MM.1S (cell line): ENCODE data around the gene CHCHD3.

Experiments
- DNase-seq: peaks from one replicate; pipeline ENCODE4 v3.0.0-alpha.2; 2015
- H2AFZ ChIP-seq: fragments of 300-600 bp; sonication (generic); 2 replicates; pipeline ENCODE4 v1.6.0; 2016; ENCODE audit warnings: antibody characterized with exemption, low read length
- H3F3A ChIP-seq: fragments of 300-600 bp; sonication (generic); 2 replicates; pipeline ENCODE4 v1.6.1; 2016; ENCODE audit warnings: mild to moderate bottlenecking, antibody characterized with exemption, low read length, moderate library complexity, mixed read lengths; ENCODE audit not compliant: insufficient read depth
- H3K27ac ChIP-seq: fragments of 300-600 bp; sonication (generic); 2 replicates; pipeline ENCODE4 v1.5.1; 2016; ENCODE audit warnings: mild to moderate bottlenecking, low read length
- H3K27me3 ChIP-seq: fragments of 300-600 bp; sonication (generic); replicated peaks from 2 replicates; pipeline ENCODE4 v1.6.0; 2016; ENCODE audit warnings: low read length; ENCODE audit not compliant: insufficient read depth
- H3K36me3 ChIP-seq: fragments of 300-600 bp; sonication (generic); replicated peaks from 2 replicates; pipeline ENCODE4 v1.6.1; 2016; ENCODE audit warnings: mild to moderate bottlenecking, low read length, mixed read lengths; ENCODE audit not compliant: insufficient read depth
- H3K4me1 ChIP-seq: fragments of 300-600 bp; sonication (generic); 2 replicates; pipeline ENCODE4 v1.6.1; 2016; ENCODE audit warnings: low read length, mixed read lengths
- H3K4me2 ChIP-seq: fragments of 300-600 bp; sonication (generic); 2 replicates; pipeline ENCODE4 v1.6.0; 2016; ENCODE audit warnings: low read depth, low read length
- H3K4me3 ChIP-seq: fragments of 300-600 bp; sonication (generic); 2 replicates; pipeline ENCODE4 v1.5.1; 2016; ENCODE audit warnings: low read length, mixed read lengths
- H3K79me2 ChIP-seq: fragments of 300-600 bp; sonication (generic); 2 replicates; pipeline ENCODE4 v1.6.1; 2016; ENCODE audit warnings: mixed run types, low read length, mixed read lengths
- H3K9ac ChIP-seq: fragments of 300-600 bp; sonication (generic); 2 replicates; pipeline ENCODE4 v1.6.1; 2016; ENCODE audit warnings: low read length, mixed read lengths
- H3K9me2 ChIP-seq: fragments of 300-600 bp; sonication (generic); replicated peaks from 2 replicates; pipeline ENCODE4 v1.6.1; 2016; ENCODE audit warnings: mild to moderate bottlenecking, low read length, mixed read lengths; ENCODE audit not compliant: insufficient read depth
- H3K9me3 ChIP-seq: fragments of 300-600 bp; sonication (generic); replicated peaks from 2 replicates; pipeline ENCODE4 v1.6.1; 2016; ENCODE audit warnings: mild to moderate bottlenecking, low read length, mixed read lengths; ENCODE audit not compliant: insufficient read depth
- H4K20me1 ChIP-seq: fragments of 300-600 bp; sonication (generic); 2 replicates; pipeline ENCODE4 v1.6.1; 2016; ENCODE audit warnings: mild to moderate bottlenecking, low read length, moderate library complexity, mixed read lengths; ENCODE audit not compliant: insufficient read depth
- EZH2 ChIP-seq: fragments of 300-600 bp; sonication (generic); optimal IDR thresholded peaks from 2 replicates; pipeline ENCODE3; 2017; ENCODE audit warnings: low read depth, mild to moderate bottlenecking, antibody characterized with exemption, low read length, mixed read lengths
- EZH2phosphoT487 ChIP-seq: fragments of 300-600 bp; sonication (generic); IDR thresholded peaks from 2 replicates; pipeline ENCODE4 v1.6.1; 2018; ENCODE audit warnings: antibody characterized with exemption, low read length
- TF ChIP-seq, protein P1 (sequence below): fragments of 300-600 bp; sonication (generic); IDR thresholded peaks from 2 replicates; pipeline ENCODE4 v1.5.1; 2016; ENCODE audit warnings: antibody characterized with exemption, low read length, mixed read lengths

Gene CHCHD3

DNA sequence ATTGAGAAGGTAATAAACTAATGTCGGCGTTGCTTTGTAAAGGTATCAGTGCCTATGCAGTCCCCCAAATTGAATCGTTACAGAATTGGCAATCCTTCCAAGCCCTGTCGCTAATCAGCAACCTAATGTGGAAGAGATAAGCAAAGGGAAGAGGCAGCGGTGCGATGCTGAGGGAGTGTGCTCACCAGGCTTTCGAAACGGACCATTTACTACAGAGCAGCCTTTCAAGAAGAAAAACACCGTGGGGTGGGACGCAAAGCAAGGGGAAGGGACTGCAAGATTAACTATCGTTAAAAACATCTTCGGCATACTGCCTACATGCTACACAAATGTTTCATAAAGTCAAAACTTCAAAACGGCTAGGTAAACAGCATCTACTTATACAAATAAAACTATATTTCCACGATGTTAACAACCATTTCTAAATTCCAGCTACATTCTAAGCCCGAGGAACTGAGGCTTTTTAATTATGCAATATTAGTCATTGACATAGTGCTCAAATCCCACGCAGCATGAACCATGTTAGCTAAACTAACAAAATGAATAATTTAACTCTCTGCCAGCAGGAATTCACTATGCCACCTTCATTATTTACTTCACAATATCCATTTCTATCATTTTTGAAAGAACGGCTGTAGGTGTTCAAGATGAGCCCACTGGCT, 85.2 kb downstream of the CHCHD3 start:
- Histone ChIP-seq H3K4me3 (no peak overlapping the region), H3K4me1 (0 out of 2 replicates have a peak, but pooled peaks cover under 1% of the 10 kb centered on the region), H3K27ac (no peak overlapping the region), H3K36me3 (no peaks in the 10 kb centered on the region), H3K9ac (no peak overlapping the region), H3K9me2 (no peaks in the 10 kb centered on the region), H3K27me3 (no peaks in the 10 kb centered on the region), H2AFZ (no peak overlapping the region), H4K20me1 (peaks cover 6% of the 10 kb centered on the region), H3K4me2 (no peak overlapping the region), H3K79me2 (peaks cover 98% of the 10 kb centered on the region), H3F3A (no peaks in the 10 kb centered on the region), H3K9me3 (no peaks in the 10 kb centered on the region)
- no peak for DNase-seq
- TF ChIP-seq EZH2 (no peak), EZH2phosphoT487 (no peak)
- TF ChIP-seq, protein P1, sequence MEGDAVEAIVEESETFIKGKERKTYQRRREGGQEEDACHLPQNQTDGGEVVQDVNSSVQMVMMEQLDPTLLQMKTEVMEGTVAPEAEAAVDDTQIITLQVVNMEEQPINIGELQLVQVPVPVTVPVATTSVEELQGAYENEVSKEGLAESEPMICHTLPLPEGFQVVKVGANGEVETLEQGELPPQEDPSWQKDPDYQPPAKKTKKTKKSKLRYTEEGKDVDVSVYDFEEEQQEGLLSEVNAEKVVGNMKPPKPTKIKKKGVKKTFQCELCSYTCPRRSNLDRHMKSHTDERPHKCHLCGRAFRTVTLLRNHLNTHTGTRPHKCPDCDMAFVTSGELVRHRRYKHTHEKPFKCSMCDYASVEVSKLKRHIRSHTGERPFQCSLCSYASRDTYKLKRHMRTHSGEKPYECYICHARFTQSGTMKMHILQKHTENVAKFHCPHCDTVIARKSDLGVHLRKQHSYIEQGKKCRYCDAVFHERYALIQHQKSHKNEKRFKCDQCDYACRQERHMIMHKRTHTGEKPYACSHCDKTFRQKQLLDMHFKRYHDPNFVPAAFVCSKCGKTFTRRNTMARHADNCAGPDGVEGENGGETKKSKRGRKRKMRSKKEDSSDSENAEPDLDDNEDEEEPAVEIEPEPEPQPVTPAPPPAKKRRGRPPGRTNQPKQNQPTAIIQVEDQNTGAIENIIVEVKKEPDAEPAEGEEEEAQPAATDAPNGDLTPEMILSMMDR, result no peak

DNA sequence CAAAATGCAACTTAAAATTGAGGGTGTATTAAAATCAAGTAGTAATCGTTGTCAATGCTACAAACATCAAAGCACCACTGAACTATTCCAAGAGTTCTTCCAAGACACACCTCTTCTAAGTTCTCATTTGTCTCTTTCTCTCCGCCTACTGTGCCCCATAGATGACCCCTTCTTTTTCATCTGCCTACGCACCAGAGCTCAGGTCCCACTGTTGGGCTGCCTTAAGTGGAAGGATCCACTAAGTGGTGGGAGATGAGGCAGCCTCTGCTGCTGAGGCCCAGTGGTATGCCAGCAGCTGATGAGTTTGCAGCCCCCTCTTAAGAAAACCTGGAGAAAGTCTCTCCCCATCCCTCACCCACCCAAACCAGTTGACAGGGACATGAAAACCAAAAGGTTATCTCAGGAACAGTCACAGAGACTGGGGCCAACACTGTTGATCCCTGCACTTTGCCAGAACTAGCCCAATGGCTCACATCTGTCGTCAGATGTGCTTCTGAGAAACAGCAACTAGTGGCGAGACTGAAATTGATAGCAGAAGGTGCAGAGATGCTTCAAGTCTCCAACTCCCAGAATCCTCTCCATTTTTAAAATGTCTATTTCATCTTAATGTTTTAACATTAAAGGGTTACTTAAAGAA, 88.4 kb downstream of the CHCHD3 start:
- no peak overlapping the region for H3K4me3 ChIP-seq
- H3K27me3 ChIP-seq, result no peaks in the 10 kb centered on the region
- no peaks in the 10 kb centered on the region for H3K9me2 ChIP-seq
- TF ChIP-seq, protein P1, result no peak
- TF ChIP-seq EZH2 (no peak), EZH2phosphoT487 (no peak)
- H3K79me2 ChIP-seq, result peaks cover 97% of the 10 kb centered on the region
- H3K4me2 ChIP-seq, result no peak overlapping the region
- no peaks in the 10 kb centered on the region for H3K36me3 ChIP-seq
- DNase-seq, result no peak
- no peak overlapping the region for H3K27ac ChIP-seq
- no peak overlapping the region for H2AFZ ChIP-seq
- H3K9ac ChIP-seq, result no peak overlapping the region
- no peaks in the 10 kb centered on the region for H3K4me1 ChIP-seq
- peaks cover 6% of the 10 kb centered on the region for H4K20me1 ChIP-seq
- H3F3A ChIP-seq, result no peaks in the 10 kb centered on the region
- H3K9me3 ChIP-seq, result no peaks in the 10 kb centered on the region

DNA sequence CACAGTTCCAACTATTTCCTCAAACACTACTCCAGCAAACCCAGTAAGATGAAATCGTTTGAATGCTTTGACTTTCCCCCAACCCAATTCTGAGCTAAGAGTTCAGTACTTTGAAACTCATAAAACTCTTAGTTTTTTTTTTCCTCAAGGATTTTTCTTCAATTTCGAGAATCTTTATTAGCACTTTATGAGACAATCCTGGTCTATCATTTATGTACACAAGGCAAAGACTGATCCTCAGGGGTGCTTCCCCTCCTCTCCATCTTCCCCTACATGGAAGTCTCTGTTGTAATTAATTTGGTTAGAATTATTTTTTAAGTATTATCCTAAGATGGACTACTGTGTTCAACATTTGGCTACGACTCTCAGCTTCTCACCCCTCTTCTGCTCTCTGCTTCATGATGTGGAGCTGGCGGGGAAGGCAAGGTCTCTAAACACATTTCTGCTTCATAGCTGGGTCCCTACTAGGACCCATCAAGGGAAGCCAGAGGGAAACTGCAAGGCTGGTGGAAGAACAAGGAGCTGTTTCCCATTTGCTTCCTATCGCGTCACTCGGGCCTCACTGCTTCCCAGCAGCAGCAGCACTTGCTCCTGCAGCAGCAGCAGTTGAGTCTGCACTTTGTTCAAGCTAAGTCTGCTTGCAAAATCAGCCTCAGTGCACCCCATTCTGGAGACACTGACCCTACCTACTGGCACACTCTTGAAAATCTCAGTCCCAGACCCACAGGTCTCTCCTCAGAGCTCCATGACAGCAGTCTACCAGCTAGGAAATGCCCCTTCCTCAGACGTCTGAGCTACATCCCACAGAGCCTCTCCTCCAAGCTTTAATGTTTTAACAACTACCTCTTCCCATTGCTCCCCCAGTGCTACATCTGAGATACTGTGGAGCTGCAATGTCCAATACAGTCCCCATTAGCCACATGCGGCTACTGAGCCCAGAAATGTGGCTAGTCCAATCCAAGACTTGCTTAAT, 90.0 kb downstream of the CHCHD3 start:
- peaks cover 6% of the 10 kb centered on the region for H4K20me1 ChIP-seq
- H3K36me3 ChIP-seq, result no peaks in the 10 kb centered on the region
- H3K27ac ChIP-seq, result no peak overlapping the region
- no peak overlapping the region for H3K9ac ChIP-seq
- no peak overlapping the region for H3K4me2 ChIP-seq
- TF ChIP-seq, protein P1, result no peak
- no peak for TF ChIP-seq EZH2phosphoT487
- TF ChIP-seq EZH2, result no peak
- H3K4me3 ChIP-seq, result no peak overlapping the region
- no peaks in the 10 kb centered on the region for H3K9me2 ChIP-seq
- H3K4me1 ChIP-seq, result no peaks in the 10 kb centered on the region
- no peaks in the 10 kb centered on the region for H3K9me3 ChIP-seq
- peaks cover 94% of the 10 kb centered on the region for H3K79me2 ChIP-seq
- DNase-seq, result no peak
- no peaks in the 10 kb centered on the region for H3F3A ChIP-seq
- no peak overlapping the region for H2AFZ ChIP-seq
- no peaks in the 10 kb centered on the region for H3K27me3 ChIP-seq
